Omental fat pad (tissue), 4 donors: ENCODE measurements around the gene WDR70. TPM values are rescaled to one million over a fixed set of nuclear protein-coding genes. Genes with fewer than 3 reads are reported as not detected.

Experiments
- ATAC-seq: fragments of 150-250 bp; one replicate; pipeline ENCODE4 v1.9.1; 2016; ENCODE audit warnings: mild to moderate bottlenecking, moderate library complexity; ENCODE audit not compliant: low FRiP score
- DNase-seq: peaks from one replicate; pipeline ENCODE4 v3.0.0-alpha.2; 2019; ENCODE audit warnings: low spot score
- total RNA-seq, 4 donors: library from RNA; depleted of rRNA; stranded (reverse); fragments of >200 nt; gene quantifications; one replicate each; pipeline ENCODE4 v1.1.0, GENCODE V29; 2016
- TF ChIP-seq, protein P1 (sequence below), 3 donors: fragments of 450-650 bp; IDR thresholded peaks; one replicate each; pipeline ENCODE4 v1.5.1; 2016 to 2017; ENCODE audit warnings: antibody characterized with exemption in 3 of 3, mild to moderate bottlenecking in 3 of 3, moderate library complexity in 2 of 3

WDR70 gene
- total RNA-seq, 4 donors from 2014 or later: 17.4 to 37.7 (median 24.0) TPM

DNA sequence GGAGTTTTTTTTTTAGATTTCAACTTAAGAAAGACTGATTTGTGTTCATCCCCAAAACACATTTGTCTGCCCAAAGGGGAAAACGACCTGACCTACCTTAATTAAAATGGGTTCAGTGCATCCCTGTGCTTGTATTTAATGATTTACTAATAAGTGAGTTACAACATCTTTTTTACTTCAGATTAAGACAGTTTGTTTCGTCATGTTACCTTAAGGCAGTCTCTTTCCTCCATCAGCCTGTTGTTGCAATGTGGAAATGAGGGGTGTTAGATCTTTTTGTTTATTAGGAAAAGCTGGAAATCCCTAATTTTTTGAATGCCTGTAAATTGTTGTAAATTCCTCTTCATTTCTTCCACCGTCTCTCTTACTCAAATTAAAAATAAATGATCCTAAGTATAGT, 283.2 kb downstream of the WDR70 start:
- no peak for ATAC-seq

DNA sequence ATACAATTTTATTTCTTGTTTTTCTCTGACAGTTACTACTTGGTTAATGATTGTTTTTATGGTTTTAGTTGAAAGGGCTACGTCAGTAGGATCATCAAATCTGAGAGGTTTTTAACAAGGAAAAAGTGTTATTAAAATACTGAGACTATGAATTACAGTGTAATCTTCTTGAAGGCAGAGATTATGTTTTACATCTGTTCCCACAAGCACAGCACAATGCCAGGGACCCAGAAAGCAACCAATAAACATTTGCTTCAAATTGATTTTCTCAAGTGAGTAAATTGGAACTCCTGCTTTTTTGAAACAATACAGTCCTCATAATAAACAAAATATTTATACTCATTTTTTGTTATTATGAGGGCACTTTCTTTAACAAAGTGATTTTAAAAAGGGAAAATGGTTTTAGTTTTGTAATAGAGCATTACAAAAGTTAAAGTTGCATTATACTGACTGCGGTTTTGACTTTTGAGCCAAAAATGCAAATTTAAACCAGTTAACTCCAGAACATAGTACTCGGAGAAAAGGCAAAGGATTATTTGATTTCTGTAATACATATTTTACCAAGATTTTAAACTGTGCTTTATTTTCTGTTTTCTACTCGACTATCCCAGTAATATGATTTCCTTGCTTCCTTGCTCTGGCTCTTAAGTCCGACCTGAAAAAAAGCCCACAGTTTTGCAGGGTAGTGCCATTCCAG, 283.8 kb downstream of the WDR70 start:
- ATAC-seq: no peak
- TF ChIP-seq, protein P1, sequence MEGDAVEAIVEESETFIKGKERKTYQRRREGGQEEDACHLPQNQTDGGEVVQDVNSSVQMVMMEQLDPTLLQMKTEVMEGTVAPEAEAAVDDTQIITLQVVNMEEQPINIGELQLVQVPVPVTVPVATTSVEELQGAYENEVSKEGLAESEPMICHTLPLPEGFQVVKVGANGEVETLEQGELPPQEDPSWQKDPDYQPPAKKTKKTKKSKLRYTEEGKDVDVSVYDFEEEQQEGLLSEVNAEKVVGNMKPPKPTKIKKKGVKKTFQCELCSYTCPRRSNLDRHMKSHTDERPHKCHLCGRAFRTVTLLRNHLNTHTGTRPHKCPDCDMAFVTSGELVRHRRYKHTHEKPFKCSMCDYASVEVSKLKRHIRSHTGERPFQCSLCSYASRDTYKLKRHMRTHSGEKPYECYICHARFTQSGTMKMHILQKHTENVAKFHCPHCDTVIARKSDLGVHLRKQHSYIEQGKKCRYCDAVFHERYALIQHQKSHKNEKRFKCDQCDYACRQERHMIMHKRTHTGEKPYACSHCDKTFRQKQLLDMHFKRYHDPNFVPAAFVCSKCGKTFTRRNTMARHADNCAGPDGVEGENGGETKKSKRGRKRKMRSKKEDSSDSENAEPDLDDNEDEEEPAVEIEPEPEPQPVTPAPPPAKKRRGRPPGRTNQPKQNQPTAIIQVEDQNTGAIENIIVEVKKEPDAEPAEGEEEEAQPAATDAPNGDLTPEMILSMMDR (IDR thresholded peaks at IDR 0.05): no peak
- no peak for DNase-seq

More for the DNA sequence above, 283.2 kb downstream of the WDR70 start:
- no peak for DNase-seq
- TF ChIP-seq, protein P1 (IDR thresholded peaks at IDR 0.05): no peak

DNA sequence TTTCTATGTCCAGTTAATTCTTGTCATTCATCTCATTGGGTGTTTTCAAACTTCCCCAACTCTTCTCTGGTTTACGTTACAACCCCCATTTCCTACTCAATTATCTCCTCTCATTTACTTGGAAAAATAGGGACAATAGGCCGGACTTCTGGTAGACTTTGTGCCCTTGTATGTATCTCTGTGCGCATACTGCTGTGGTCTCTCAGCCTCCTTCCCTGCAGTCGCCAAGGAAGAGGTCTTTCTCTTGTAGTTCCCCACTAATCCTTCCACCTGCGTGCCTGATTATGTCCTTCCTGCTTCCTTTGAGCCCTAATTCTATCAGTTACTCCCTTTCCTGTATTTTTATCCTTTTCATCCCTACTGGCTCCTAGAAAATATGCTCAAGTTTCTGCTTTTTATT, 284.4 kb downstream of the WDR70 start:
- TF ChIP-seq, protein P1 (IDR thresholded peaks at IDR 0.05): no peak
- DNase-seq (no peak), ATAC-seq (no peak)

DNA sequence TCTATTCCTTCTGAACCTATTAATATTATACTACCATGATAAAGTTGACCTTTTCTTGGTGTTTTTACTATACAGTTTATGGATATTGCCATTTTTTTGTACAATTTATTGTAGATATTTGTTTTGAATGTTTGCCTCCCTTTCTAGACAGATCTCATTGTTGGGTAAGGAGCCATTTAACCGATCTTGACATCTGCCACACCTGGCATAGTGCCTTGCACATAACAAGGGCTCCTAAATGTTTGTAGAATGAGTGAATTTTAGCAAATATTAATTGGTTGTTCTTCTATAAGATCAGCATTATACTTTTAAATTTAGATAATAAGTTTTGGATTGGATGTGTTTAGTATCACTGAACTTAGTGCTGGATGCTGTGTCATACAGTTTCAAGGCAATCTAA, 285.4 kb downstream of the WDR70 start:
- ATAC-seq: no peak
- TF ChIP-seq, protein P1 (IDR thresholded peaks at IDR 0.05): no peak
- no peak for DNase-seq

DNA sequence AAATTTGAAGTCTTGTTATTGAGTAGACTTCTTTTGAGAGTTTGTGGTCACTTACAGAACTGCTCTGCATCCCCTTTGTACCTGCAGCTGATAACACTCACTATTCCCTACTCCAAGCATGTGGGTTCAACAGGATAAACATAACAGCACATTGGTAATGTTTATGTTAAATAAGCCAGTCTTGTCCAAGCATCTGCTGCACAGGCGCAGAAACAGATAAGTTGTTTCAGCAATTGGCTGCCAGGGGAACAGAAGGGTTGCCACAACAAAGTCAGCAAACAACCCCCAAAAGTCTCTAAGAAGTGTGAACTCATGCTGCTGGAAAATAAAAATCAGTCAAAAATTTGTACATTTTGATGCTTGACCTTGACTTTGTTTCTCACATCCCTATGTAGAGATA, 286.2 kb downstream of the WDR70 start:
- DNase-seq (no peak), ATAC-seq (no peak)
- TF ChIP-seq, protein P1 (IDR thresholded peaks at IDR 0.05): no peak

DNA sequence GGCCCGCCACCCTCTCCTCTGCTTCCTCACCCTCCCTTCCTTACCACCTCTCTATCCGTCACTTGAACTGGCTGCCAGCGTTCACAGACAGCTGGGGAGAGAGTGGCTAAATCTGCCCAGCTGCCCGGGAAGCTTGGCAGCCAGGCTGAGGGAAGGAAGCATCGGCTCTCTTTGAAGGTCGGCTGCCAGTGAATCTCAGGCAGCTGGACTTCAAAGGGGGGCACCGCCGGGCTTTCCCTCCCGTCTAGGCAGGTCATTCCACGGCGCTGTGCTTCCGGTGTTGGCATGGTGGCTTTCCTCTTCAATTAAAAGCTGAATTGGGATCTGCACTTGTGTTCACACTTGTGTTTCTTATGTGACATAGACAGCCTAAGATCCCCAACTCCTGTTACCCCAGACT, 286.8 kb downstream of the WDR70 start:
- no peak for DNase-seq
- TF ChIP-seq, protein P1 (IDR thresholded peaks at IDR 0.05): no peak
- no peak for ATAC-seq

DNA sequence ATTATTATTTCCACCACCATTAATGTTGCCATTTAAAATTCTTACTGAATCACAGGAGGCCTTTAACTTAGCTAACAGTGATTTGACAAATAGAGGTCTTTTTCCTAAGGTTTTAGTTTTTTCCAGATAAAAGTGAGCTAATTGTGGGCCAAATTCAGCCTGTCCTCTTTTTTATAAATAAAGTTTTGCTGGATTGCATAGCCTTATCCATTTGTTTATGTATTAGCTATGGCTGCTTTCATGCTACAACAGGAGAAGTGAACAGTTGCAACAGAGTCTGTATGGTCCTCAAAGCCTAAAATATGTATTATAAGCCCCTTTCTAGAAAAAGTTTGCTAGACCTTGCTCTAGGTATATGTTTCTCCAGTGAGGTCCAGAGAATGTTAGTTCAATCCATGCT, 288.3 kb downstream of the WDR70 start:
- TF ChIP-seq, protein P1 (IDR thresholded peaks at IDR 0.05): no peak
- ATAC-seq (no peak), DNase-seq (no peak)
